GM18867 (cell line): ENCODE measurements around the gene MYO7B.
A peak's percentile ranks its signal among the peaks of the same experiment; 100 is the strongest.

Experiments
- ATAC-seq: cut with Tn5 transposase; IDR thresholded peaks from one replicate; pipeline ENCODE4 v1.9.1; 2021; ENCODE audit warnings: mild to moderate bottlenecking, moderate library complexity; ENCODE audit not compliant: unreplicated experiment

The MYO7B gene

GRCh38 chr2:127646487-127647241 lies 111.2 kb downstream of the MYO7B start:
- ATAC-seq = no peak

DNA sequence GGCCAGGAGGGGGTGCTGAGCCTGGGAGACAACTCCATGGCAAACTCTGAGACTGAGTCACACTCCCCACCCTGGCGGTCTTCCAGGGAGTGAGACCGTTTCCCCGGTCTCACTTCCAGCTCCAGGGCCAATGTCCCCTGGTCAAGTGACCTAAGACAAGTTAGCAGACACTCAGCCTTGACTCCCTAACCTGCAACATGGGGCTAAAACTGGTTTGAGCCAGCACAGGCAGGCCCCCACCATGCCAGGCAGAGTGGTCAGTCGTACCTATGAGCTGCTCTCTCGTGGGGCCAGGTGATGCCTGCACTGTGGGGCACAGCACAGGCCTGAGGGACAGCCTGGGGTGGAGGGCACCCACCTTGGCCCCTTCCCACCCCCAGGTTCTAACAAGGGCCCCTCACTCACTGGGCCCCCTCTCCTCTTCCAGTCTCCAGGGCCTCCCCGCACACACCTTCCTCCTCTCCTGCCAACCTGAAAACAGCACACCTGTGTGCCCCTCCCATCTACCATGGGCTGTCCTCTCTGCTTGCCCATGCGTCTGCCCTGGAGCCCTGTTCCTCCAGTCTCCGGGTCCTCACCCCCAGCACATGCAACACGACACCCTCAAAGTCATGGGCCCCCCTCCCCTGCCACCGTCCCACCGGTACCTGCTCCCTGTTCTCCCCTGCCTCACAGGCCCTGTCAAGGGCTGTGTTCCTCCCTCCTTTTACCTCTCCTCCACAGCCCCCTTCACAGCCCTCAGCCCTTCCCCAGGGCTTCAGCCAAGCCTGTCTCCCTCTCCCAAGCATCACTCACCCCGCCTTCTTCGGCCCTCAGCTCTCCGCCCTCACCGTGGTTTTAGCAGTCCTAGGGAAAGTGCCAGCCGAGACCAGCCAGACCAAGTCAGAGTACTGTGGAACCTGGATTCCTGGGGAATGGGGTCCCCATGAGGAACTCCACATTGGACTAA lies 112.0 kb downstream of the MYO7B start:
- no peak for ATAC-seq

DNA sequence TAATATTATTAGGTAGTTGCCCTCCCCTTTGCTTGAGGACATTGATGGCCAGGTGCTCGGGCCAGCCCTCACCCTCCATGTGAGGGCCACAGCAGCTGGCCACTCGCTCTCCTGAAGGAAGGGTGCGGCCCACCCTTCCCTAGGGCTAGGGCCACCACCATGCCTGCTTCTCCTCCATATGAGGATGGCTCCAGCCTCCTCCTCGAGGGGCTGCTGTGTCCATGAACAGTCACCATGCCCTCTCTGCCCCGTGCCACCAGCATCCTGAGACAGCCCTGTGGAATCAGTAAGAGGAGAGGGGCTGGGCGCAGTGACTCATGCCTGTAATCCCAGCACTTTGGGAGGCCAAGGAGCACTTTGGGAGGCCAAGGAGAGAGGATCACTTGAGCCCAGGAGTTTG lies 112.8 kb downstream of the MYO7B start:
- no peak for ATAC-seq

GRCh38 chr2:127649100-127649611 lies 113.7 kb downstream of the MYO7B start:
- ATAC-seq = no peak

DNA sequence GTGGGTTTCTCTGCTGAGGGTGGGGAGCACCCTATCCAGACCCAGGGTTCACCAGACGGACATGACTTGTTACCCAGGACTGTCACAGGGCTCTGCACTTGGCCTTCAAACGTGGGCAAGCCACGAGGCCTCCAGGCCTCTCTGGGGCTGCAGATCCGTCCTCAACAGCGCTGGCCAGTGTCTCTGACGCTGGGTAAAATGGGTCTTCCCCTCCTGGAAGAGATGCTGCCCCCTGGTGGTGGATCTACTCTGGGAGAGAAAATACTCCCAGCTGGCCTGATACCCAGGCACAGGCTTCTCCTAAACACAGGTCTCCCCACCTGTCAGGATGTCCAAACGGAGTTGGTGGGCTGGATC lies 114.2 kb downstream of the MYO7B start:
- peak; percentile 70 for ATAC-seq

DNA sequence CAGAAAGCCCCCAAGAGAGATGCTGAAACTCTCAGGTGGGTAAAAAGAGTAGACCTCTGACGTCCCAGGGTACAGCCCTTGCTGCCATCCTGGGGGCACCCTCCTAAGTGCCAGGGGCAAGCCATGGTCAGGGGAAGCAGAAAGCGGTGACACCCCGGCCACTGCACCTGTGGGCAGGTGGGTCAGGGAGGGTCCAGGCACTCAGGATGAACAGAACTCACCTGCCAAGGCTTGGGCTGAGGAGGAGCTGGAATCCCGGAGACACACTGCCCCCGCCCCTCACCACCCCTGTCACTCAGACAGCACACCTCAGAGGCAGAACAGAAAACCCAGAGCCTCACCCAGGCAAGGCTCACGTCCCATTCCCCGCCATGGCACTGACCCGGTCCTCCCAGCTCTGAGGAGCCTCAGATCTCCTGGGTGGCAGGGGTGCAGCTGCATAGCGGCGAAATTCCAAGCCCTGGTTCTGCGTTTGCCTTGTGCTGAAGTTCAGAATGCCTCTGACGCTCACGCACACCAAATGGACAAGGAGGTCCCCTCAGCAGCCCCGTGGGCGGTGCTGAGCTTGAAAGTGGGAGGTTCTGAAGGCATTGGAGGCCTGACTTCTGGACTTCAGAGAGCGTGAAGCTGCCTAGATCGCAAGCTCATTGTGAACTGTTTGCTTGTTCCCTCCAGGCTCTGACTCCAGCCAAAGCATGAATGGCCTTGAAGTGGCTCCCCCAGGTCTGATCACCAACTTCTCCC lies 114.7 kb downstream of the MYO7B start:
- peak; percentile 11 for ATAC-seq

- ATAC-seq = no peak
Observed at GRCh38 chr2:127650785-127651380, 115.4 kb downstream of the MYO7B start.

DNA sequence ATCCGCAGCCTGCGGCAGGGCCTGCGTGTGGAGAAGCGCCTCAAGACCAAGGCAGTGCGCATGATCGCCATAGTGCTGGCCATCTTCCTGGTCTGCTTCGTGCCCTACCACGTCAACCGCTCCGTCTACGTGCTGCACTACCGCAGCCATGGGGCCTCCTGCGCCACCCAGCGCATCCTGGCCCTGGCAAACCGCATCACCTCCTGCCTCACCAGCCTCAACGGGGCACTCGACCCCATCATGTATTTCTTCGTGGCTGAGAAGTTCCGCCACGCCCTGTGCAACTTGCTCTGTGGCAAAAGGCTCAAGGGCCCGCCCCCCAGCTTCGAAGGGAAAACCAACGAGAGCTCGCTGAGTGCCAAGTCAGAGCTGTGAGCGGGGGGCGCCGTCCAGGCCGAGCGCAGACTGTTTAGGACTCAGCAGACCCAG lies 115.9 kb downstream of the MYO7B start:
- ATAC-seq = no peak

DNA sequence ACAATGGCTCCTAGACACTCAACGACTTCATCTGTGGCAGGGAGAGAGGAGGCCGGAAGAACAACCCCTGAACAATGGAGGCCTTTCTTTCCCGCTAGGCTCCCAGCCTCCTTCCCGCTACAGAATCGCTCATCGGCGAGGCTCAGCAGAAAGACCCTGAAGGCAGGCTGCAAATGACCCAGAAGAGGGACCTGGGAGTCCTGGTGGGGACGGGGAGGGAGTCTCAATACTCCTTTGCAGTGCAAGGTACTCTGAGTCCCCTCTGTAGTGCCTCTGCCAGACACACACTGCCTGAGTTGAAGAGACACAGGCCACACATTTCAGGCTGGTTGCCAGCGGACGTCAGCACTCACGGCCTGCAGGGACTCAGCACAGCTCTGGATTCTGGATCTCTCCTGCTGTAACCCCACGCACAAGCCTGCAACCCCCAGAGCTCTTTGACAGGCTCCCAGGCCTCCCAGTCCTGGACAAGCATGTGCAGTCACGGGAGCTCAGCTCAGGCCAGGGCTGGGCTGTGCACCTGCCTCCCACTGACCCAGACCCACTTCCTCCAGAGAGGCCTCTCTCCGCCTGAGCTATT lies 116.6 kb downstream of the MYO7B start:
- ATAC-seq = no peak

- ATAC-seq = no peak
Observed at GRCh38 chr2:127652786-127653357, 117.4 kb downstream of the MYO7B start.

DNA sequence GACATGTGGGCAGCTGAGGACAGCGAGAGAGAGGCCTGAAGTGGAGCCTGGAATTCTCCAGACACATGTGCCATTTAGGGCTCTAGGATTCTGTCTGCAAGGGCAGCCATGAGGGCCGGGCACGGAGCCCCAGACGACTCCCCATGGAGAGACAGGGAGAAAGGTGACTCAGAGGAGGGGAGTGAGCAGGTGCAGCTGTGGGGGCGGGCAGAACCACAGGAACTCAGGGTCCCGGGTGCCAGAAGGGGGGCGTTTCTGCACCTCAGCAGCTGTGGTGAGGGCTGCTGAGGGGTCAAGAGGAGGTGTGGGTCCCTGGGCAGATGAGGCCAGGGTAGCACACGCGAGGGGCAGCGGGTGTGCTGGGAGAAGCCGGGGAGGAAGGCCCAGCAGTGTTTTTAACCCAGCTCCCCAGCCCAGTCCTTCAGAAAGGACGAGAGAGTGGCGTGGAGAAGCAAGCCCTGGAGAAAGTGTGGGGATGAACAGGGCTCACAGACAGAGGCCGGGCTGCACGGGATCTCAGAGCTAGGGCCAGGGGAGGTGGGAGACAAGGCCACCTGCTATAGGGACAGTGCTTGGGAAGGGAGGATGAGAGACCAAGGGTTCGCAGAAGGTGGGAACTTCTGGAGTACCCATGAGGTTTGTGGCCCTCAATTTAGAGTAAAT lies 118.1 kb downstream of the MYO7B start:
- ATAC-seq = no peak

GRCh38 chr2:127654084-127654837 lies 118.8 kb downstream of the MYO7B start:
- no peak for ATAC-seq

GRCh38 chr2:127654838-127655175 lies 119.3 kb downstream of the MYO7B start:
- ATAC-seq = no peak

- no peak for ATAC-seq
Observed at GRCh38 chr2:127655209-127656073, 120.0 kb downstream of the MYO7B start.

DNA sequence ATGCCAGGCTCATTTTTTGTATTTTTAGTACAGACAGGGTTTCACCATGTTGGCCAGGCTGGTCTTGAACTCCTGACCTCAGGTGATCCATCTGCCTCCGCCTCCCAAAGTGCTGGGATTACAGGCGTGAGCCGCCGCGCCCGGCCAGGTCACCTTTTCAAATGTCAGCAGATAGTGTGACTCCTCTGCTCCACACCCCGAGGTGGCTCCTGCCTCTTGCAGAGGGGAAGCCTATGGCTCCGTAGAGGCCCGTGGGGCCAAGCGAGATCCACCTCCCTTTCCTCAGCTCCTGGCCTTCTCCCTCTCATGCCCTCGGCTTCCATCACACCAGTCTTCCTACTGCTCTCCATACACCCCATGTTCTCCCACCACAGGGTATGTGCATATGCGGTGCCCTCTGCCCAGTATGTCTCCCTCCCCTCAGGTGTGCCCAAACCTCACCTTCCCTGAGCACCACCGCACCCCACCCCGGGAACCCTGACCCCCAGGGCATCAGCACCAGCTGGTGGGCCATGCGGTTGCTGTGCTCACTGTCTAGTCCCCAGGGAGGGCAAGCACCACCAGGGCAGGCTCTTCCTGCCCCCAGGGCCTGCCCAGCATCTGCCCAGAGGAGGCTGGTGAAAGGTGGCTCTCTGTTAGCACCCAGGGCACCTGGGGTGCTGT lies 121.2 kb downstream of the MYO7B start:
- no peak for ATAC-seq

DNA sequence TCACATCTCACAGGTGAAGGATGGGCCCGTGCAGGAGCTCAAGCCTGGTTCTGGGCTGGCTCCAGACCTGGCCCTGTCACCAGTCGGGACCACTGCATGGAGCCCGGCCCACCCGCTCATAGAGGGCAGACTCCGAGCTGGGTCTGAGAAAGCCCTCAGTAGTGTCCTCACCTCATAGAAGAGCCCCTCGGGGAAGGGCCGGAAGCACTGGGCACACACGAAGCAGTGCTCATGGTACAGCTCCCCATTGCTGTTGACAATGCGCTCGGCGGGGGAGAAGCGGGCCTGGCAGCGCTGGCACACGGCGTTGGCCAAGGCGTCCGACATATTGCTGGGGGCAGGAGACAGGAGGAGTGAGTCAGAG lies 121.7 kb downstream of the MYO7B start:
- ATAC-seq = no peak

GRCh38 chr2:127658146-127658545 lies 122.7 kb downstream of the MYO7B start:
- ATAC-seq = no peak
